ENCODE results near the gene CCDC178. TPM values are rescaled to one million over a fixed set of nuclear protein-coding genes. Genes with fewer than 3 reads are reported as not detected.

Gene CCDC178
- total RNA-seq, 1 experiment from 2014 or later: not detected

GRCh38 chr18:33282142-33282541 lies 158.4 kb downstream of the CCDC178 start:
- no peak overlapping the region for H3K4me2 ChIP-seq
- H3K27me3 ChIP-seq (ENCODE audit: insufficient read depth, low read depth): no peaks in the 10 kb centered on the region
- H3K4me1 ChIP-seq (replicated peaks; ENCODE audit: insufficient read depth): no peaks in the 10 kb centered on the region
- BruUV-seq (replicated peaks): no TSS peak
- no peak for DNase-seq
- H3K4me3 ChIP-seq: no peak overlapping the region
- no peaks in the 10 kb centered on the region for H4K20me1 ChIP-seq (ENCODE audit: insufficient read depth)
- ChIA-PET POLR2A (ENCODE audit: unreplicated experiment) (no interaction called here), CTCF (no interaction called here)
- H3F3A ChIP-seq (ENCODE audit: insufficient read depth, low read depth): no peaks in the 10 kb centered on the region
- H3K79me2 ChIP-seq (ENCODE audit: low read depth): no peaks in the 10 kb centered on the region
- H3K9me3 ChIP-seq (ENCODE audit: insufficient read depth, low read depth): no peaks in the 10 kb centered on the region
- no peak overlapping the region for H3K27ac ChIP-seq
- no peak for TF ChIP-seq EZH2 (IDR thresholded peaks at IDR 0.05; ENCODE audit: low read depth)
- TF ChIP-seq CTCF (conservative IDR thresholded peaks at IDR 0.05): no peak
- intact Hi-C loops (cut with micrococcal nuclease; ENCODE audit: unreplicated experiment): no loop called here
- H3K36me3 ChIP-seq (ENCODE audit: low read depth): no peaks in the 10 kb centered on the region
- H3K9me2 ChIP-seq (ENCODE audit: insufficient read depth): no peaks in the 10 kb centered on the region
- H2AFZ ChIP-seq: no peak overlapping the region

- Histone ChIP-seq H3K4me3 (no peak overlapping the region), H4K20me1 (ENCODE audit: insufficient read depth) (no peaks in the 10 kb centered on the region), H3K4me2 (no peak overlapping the region), H3K9me3 (ENCODE audit: insufficient read depth, low read depth) (no peaks in the 10 kb centered on the region), H3K79me2 (ENCODE audit: low read depth) (no peaks in the 10 kb centered on the region), H3K36me3 (ENCODE audit: low read depth) (no peaks in the 10 kb centered on the region), H3K27me3 (ENCODE audit: insufficient read depth, low read depth) (no peaks in the 10 kb centered on the region), H3F3A (ENCODE audit: insufficient read depth, low read depth) (no peaks in the 10 kb centered on the region), H2AFZ (no peak overlapping the region), H3K27ac (no peak overlapping the region), H3K4me1 (replicated peaks; ENCODE audit: insufficient read depth) (no peaks in the 10 kb centered on the region), H3K9me2 (ENCODE audit: insufficient read depth) (no peaks in the 10 kb centered on the region)
- DNase-seq: no peak
- CTCF ChIA-PET: no interaction called here
- POLR2A ChIA-PET (ENCODE audit: unreplicated experiment): no interaction called here
- no peak for TF ChIP-seq CTCF (conservative IDR thresholded peaks at IDR 0.05)
- TF ChIP-seq EZH2 (IDR thresholded peaks at IDR 0.05; ENCODE audit: low read depth): no peak
- intact Hi-C loops (cut with micrococcal nuclease; ENCODE audit: unreplicated experiment): no loop called here
- no TSS peak for BruUV-seq (replicated peaks)
Measured at GRCh38 chr18:33277431-33277830, 163.1 kb downstream of the CCDC178 start.

GRCh38 chr18:33275843-33276242 lies 164.7 kb downstream of the CCDC178 start:
- no peaks in the 10 kb centered on the region for H3K9me2 ChIP-seq (ENCODE audit: insufficient read depth)
- ChIA-PET POLR2A (ENCODE audit: unreplicated experiment) (no interaction called here), CTCF (no interaction called here)
- H3K27me3 ChIP-seq (ENCODE audit: insufficient read depth, low read depth): no peaks in the 10 kb centered on the region
- DNase-seq: no peak
- no peaks in the 10 kb centered on the region for H3K4me1 ChIP-seq (replicated peaks; ENCODE audit: insufficient read depth)
- TF ChIP-seq CTCF (conservative IDR thresholded peaks at IDR 0.05): no peak
- TF ChIP-seq EZH2 (IDR thresholded peaks at IDR 0.05; ENCODE audit: low read depth): no peak
- no peaks in the 10 kb centered on the region for H4K20me1 ChIP-seq (ENCODE audit: insufficient read depth)
- intact Hi-C loops (cut with micrococcal nuclease; ENCODE audit: unreplicated experiment): no loop called here
- no peaks in the 10 kb centered on the region for H3K79me2 ChIP-seq (ENCODE audit: low read depth)
- H3K4me2 ChIP-seq: no peak overlapping the region
- H3F3A ChIP-seq (ENCODE audit: insufficient read depth, low read depth): no peaks in the 10 kb centered on the region
- H2AFZ ChIP-seq: no peak overlapping the region
- no TSS peak for BruUV-seq (replicated peaks)
- no peak overlapping the region for H3K27ac ChIP-seq
- no peak overlapping the region for H3K4me3 ChIP-seq
- H3K9me3 ChIP-seq (ENCODE audit: insufficient read depth, low read depth): no peaks in the 10 kb centered on the region
- no peaks in the 10 kb centered on the region for H3K36me3 ChIP-seq (ENCODE audit: low read depth)

Measured in PC-9 (cell line).